DND-41 (cell line): Measurements from ENCODE around the gene LIG1.

Experiments used
- EZH2 ChIP-seq: IDR thresholded peaks from 3 replicates; pipeline ENCODE4 v1.6.1; 2012; ENCODE audit warnings: borderline replicate concordance, low read depth, mild to moderate bottlenecking, moderate library complexity, low read length, inconsistent platforms; ENCODE audit not compliant: severe bottlenecking
- TF ChIP-seq, protein P1 (sequence below): IDR thresholded peaks from 2 replicates; pipeline ENCODE4 v1.5.1; 2012; ENCODE audit warnings: borderline replicate concordance, low read length, moderate library complexity, mild to moderate bottlenecking; ENCODE audit not compliant: poor library complexity, severe bottlenecking; ENCODE audit errors: extremely low read depth

- TF ChIP-seq, protein P1, sequence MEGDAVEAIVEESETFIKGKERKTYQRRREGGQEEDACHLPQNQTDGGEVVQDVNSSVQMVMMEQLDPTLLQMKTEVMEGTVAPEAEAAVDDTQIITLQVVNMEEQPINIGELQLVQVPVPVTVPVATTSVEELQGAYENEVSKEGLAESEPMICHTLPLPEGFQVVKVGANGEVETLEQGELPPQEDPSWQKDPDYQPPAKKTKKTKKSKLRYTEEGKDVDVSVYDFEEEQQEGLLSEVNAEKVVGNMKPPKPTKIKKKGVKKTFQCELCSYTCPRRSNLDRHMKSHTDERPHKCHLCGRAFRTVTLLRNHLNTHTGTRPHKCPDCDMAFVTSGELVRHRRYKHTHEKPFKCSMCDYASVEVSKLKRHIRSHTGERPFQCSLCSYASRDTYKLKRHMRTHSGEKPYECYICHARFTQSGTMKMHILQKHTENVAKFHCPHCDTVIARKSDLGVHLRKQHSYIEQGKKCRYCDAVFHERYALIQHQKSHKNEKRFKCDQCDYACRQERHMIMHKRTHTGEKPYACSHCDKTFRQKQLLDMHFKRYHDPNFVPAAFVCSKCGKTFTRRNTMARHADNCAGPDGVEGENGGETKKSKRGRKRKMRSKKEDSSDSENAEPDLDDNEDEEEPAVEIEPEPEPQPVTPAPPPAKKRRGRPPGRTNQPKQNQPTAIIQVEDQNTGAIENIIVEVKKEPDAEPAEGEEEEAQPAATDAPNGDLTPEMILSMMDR, result no peak
- no peak for TF ChIP-seq EZH2
These were observed 26.2 kb upstream of the LIG1 start for GRCh38 chr19:48196321-48196763.
